IMR-90 (cell line): ENCODE measurements around the gene FAM186B. TPM values are rescaled to one million over a fixed set of nuclear protein-coding genes. Genes with fewer than 3 reads are reported as not detected.

Experiments
- MAZ ChIP-seq: IDR thresholded peaks from 2 replicates; pipeline ENCODE4 v1.6.1; 2012; ENCODE audit warnings: low read depth, mild to moderate bottlenecking, low read length, improper control_type of control experiment, moderate library complexity, borderline replicate concordance
- RFX5 ChIP-seq: IDR thresholded peaks from 2 replicates; pipeline ENCODE4 v1.8.0; 2012; ENCODE audit warnings: low read depth, mild to moderate bottlenecking, low read length, moderate library complexity
- polyA plus RNA-seq, 3 experiments: library from polyadenylated mRNA; depleted of rRNA; stranded (reverse); fragments of >200 nt; gene quantifications; 2 replicates each; pipeline ENCODE4 v1.2.3, GENCODE V29; 2012; ENCODE audit warnings: low replicate concordance in 1 of 3
- total RNA-seq: library from RNA; depleted of rRNA; stranded (reverse); fragments of >200 nt; gene quantifications from 2 replicates; pipeline ENCODE4 v1.2.3, GENCODE V29; 2012
- TF ChIP-seq, protein P1 (sequence below): fragments of 150-350 bp; IDR thresholded peaks from 2 replicates; pipeline ENCODE4 v1.6.1; 2017; ENCODE audit warnings: mild to moderate bottlenecking, antibody characterized with exemption, low read length, low read depth

FAM186B gene
- total and polyA plus RNA-seq, 2 of the 4 experiments (the other 2 are of a cell fraction), result 0.10 to 0.18 TPM

DNA sequence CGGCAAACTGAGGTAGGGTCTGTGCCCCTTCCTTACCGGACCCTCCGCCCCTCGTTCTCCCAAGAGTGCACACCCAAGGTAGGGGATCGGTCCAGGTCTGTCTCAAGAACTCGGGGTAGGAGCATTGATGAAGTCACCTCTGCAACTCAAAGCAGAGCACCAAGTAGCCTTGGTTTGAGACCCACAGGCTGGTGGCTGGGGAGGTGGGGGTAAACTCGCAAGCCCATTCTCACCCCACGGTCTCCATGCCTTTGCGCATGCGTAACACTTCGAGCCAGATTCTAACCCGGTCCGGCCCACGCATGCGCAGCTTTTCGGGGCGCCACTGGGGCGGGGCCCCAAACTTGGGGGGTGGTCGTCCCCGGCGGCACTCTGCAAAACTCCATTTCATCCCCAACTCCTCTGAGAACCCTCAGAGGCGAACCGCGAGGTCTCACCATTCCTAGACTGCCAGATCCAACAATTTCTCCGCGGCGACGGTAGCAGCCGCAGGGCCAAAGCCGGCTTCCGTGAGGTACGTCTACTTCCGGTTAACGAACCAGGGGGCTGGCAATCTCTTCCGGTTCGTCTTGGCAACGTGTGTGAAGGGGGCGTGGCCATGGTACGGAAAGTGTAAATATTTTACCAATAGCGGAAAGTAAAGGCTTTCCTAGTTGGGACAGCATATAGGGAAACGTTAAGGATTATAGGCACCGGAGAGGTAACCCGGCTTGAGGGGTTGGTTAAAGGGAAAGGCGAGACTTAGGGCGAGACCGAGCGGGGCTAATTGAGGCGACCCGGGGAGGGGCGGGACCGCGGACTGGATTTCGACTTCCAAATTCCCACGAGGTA is 37.6 kb downstream of the FAM186B start, which contains the start of gene MCRS1 (continued):
- TF ChIP-seq, protein P1, sequence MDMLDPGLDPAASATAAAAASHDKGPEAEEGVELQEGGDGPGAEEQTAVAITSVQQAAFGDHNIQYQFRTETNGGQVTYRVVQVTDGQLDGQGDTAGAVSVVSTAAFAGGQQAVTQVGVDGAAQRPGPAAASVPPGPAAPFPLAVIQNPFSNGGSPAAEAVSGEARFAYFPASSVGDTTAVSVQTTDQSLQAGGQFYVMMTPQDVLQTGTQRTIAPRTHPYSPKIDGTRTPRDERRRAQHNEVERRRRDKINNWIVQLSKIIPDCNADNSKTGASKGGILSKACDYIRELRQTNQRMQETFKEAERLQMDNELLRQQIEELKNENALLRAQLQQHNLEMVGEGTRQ, result peak; percentile 26; the same call in 1 of the 2 replicates
- TF ChIP-seq RFX5 (no peak), MAZ (peak; percentile 77; the same call in 1 of the 2 replicates)
